GM12874 (cell line): ENCODE measurements around the gene CD300LF.
A peak's percentile ranks its signal among the peaks of the same experiment; 100 is the strongest.

Experiments used
- TF ChIP-seq, protein P1 (sequence below): IDR thresholded peaks from 2 replicates; pipeline ENCODE4 v1.5.1; 2011; ENCODE audit warnings: low read depth, mild to moderate bottlenecking, control low read depth, low read length, moderate library complexity; ENCODE audit not compliant: insufficient read depth

Gene CD300LF

DNA sequence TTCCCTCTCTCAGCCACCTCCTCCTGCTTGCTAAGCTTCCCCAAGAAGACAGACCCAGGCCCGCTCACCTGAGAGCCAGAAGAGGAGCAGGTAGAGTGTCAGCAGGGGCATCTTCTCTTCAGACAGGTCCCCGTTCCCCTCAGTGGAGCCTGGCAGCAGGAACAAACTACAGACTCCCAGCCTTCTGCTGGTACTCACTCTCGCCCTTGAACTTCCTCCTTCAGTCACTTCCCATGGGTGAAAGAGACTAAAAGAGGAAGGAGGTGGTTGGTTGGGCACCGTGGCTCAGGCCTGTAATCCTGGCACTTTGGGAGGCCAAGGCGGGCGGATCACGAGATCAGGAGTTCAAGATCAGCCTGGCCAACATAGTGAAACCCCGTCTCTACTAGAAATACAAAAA is at the start of gene CD300LF:
CD300LF (minus strand) TSS at position 168 of the 400 bp plus-strand sequence; CDS start at position 111, 57 bp downstream.
- TF ChIP-seq, protein P1, sequence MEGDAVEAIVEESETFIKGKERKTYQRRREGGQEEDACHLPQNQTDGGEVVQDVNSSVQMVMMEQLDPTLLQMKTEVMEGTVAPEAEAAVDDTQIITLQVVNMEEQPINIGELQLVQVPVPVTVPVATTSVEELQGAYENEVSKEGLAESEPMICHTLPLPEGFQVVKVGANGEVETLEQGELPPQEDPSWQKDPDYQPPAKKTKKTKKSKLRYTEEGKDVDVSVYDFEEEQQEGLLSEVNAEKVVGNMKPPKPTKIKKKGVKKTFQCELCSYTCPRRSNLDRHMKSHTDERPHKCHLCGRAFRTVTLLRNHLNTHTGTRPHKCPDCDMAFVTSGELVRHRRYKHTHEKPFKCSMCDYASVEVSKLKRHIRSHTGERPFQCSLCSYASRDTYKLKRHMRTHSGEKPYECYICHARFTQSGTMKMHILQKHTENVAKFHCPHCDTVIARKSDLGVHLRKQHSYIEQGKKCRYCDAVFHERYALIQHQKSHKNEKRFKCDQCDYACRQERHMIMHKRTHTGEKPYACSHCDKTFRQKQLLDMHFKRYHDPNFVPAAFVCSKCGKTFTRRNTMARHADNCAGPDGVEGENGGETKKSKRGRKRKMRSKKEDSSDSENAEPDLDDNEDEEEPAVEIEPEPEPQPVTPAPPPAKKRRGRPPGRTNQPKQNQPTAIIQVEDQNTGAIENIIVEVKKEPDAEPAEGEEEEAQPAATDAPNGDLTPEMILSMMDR, result no peak

DNA sequence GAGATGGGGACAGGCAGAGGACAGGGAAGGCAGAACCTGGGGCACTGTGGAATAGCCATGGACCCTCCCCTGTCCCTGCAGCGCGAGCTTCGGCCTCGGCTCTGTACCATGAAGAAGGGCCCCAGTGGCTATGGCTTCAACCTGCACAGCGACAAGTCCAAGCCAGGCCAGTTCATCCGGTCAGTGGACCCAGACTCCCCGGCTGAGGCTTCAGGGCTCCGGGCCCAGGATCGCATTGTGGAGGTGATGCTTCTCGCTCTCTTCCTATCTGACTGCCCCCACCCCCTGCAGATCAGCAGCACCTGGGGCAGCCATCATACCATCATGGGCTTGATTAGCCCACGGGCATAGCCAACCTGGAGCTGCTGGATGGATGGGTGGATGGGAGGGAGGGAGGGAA is 49.2 kb upstream of the CD300LF start:
- TF ChIP-seq, protein P1, result no peak

DNA sequence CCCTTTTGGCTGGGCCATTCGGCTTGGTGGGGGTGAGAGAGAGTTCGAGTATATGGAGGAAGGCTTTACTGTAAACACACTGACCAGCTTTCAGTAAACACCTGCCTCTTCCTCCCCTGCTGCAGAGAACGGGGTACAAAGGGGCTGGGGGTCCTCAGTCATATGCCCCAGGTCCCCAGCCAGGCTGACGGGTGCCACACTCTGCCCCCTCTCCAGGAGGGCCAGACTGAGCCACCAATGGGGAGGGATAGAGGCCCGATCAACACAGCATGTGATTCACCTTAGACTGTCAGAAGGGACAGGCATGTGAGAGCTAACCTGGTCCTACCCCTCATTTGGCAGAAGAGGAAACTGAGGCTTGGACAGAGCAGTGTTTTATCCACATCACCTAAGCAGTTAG is 48.7 kb upstream of the CD300LF start:
- TF ChIP-seq, protein P1, result no peak

DNA sequence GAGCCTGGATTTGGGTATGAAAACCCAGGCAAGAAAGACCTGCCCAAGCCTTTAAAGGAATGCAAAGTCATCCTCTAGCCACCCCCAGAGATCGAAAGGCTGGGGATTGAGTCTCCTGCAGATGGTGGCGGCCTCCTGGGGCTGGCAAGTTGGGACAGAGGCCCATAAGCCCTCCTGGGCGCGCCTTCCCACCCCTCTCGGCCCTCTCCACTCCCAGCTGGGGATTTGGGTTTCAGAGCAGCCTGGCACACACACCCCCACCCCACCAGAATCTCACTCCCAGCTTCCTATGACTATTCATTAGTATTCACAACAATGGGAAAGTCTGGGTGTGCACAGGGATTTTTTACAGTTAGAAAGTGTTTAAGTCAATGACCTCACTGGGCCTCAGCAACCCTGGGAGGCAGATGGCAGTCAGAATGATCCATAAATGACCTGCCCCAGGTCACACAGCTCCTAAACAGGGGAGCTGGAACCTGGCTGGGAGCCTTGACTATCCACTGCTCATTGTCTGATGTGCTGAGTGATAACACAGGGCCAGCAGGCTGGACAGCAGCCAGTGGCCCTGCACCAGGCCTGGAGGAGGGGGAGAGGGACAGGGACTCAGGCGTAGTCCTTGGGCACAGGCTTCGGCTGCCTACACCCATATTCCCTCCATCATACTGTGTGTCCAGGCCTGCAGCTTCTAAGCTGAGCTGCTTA is 47.8 kb upstream of the CD300LF start:
- TF ChIP-seq, protein P1, result no peak

DNA sequence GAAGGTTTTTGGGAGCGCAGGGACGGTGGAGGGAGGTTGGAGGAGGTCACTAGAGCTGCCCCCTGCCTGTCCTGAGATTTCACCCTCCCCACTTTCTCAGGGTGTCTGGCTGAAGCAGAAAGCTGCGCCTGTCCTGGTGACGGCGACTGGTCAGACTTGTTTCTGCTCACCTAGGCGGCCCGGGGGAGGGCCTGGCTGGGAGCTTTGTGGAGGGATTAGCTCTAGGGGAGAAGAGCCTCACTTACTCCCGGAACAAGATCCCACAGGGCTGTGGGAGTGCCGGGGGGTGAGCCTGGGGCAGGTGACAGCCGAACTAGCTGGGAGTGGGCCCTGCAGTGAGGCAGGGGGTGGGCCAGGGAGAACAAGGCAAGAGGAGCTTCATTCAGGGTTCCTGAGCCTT is 47.2 kb upstream of the CD300LF start:
- TF ChIP-seq, protein P1, result no peak

DNA sequence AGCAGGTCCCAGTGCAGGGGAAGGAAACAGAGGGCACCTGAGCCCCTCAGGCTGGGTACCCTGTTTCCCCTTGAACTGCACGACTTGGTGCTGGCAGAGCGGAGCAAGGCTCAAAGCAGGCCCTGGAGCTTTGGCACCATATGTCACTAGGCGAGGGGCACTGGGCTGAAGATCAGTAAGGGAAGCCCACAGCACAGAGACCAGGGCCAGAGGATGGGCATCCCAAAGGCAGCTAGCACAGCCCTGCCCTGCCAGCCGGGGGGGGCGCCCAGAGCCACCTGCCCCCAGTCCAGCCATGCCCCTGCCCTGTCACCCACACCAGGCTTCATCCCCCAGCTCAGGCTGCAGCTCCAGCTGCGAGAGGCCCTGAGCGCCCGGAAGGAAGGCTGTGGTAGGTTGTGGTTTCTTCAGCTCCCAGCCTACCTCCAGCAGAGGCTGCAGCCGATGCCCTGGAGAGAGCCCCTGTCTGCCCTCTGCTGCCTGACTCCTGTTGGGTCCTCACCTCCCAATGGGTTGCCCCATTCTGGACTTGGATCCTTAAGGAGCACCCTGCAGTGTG is 46.6 kb upstream of the CD300LF start:
- TF ChIP-seq, protein P1, result peak; percentile 42

DNA sequence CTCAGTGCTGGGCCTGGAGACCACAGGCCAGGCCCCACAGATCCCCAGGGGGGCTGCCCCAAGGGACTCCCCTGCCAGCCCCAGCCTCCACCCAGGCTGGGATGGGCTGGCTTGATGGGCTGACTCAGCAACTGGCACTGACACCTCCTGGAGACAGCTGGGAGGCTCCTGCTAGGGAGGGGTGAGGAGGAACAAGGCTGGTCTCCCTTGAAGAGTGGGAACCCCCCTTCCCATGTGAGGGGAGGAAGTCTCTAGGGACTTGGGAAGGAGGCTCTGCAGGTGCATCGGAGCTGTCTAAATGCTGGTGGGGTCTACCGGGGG is 46.1 kb upstream of the CD300LF start:
- TF ChIP-seq, protein P1, result no peak
